ENCODE results near the gene THSD4. TPM values are rescaled to one million over a fixed set of nuclear protein-coding genes. Genes with fewer than 3 reads are reported as not detected.

THSD4 gene
- total RNA-seq, 1 donor from 2014 or later: 1.4 TPM

- DNase-seq (ENCODE audit: low read depth, low spot score): no peak
- Mint-ChIP-seq H3K4me1 (peaks cover 10% of the 10 kb centered on the region), H3K4me3 (no peak overlapping the region), H3K27ac (ENCODE audit: unreplicated experiment) (no peak overlapping the region), H3K9me3 (no peaks in the 10 kb centered on the region), H3K27me3 (ENCODE audit: low read depth) (no peaks in the 10 kb centered on the region), H3K36me3 (ENCODE audit: low read depth) (no peaks in the 10 kb centered on the region)
- TF ChIP-seq CTCF (conservative IDR thresholded peaks at IDR 0.05): no peak
Measured at GRCh38 chr15:71512682-71513006, 397.4 kb downstream of the THSD4 start.

GRCh38 chr15:71515375-71516186, 400.3 kb downstream of the THSD4 start:
- H3K4me3 Mint-ChIP-seq: no peak overlapping the region
- DNase-seq (ENCODE audit: low read depth, low spot score): no peak
- H3K9me3 Mint-ChIP-seq: no peaks in the 10 kb centered on the region
- H3K36me3 Mint-ChIP-seq (ENCODE audit: low read depth): no peaks in the 10 kb centered on the region
- peaks cover 10% of the 10 kb centered on the region for H3K4me1 Mint-ChIP-seq
- H3K27ac Mint-ChIP-seq (ENCODE audit: unreplicated experiment): no peak overlapping the region
- H3K27me3 Mint-ChIP-seq (ENCODE audit: low read depth): no peaks in the 10 kb centered on the region
- TF ChIP-seq CTCF (conservative IDR thresholded peaks at IDR 0.05): no peak

- Mint-ChIP-seq H3K4me3 (no peak overlapping the region), H3K27me3 (ENCODE audit: low read depth) (no peaks in the 10 kb centered on the region), H3K4me1 (peaks cover 5% of the 10 kb centered on the region), H3K27ac (ENCODE audit: unreplicated experiment) (no peak overlapping the region), H3K9me3 (no peaks in the 10 kb centered on the region), H3K36me3 (ENCODE audit: low read depth) (no peaks in the 10 kb centered on the region)
- DNase-seq (ENCODE audit: low read depth, low spot score): no peak
- no peak for TF ChIP-seq CTCF (conservative IDR thresholded peaks at IDR 0.05)
Measured at GRCh38 chr15:71517751-71518150, 402.5 kb downstream of the THSD4 start.

- H3K4me1 Mint-ChIP-seq: peaks cover 5% of the 10 kb centered on the region
- DNase-seq (ENCODE audit: low read depth, low spot score): no peak
Measured at GRCh38 chr15:71518661-71519060, 403.4 kb downstream of the THSD4 start.

GRCh38 chr15:71526060-71526820, 411.0 kb downstream of the THSD4 start:
- DNase-seq (ENCODE audit: low read depth, low spot score): no peak
- H3K27me3 Mint-ChIP-seq (ENCODE audit: low read depth): peaks cover 8% of the 10 kb centered on the region
- H3K36me3 Mint-ChIP-seq (ENCODE audit: low read depth): no peaks in the 10 kb centered on the region
- no peak overlapping the region for H3K27ac Mint-ChIP-seq (ENCODE audit: unreplicated experiment)
- TF ChIP-seq CTCF (conservative IDR thresholded peaks at IDR 0.05): no peak
- H3K4me3 Mint-ChIP-seq: no peak overlapping the region
- H3K9me3 Mint-ChIP-seq: no peaks in the 10 kb centered on the region
- no peaks in the 10 kb centered on the region for H3K4me1 Mint-ChIP-seq

More at GRCh38 chr15:71518661-71519060, 403.4 kb downstream of the THSD4 start:
- Mint-ChIP-seq H3K4me3 (no peak overlapping the region), H3K27ac (ENCODE audit: unreplicated experiment) (no peak overlapping the region), H3K27me3 (ENCODE audit: low read depth) (no peaks in the 10 kb centered on the region), H3K9me3 (no peaks in the 10 kb centered on the region), H3K36me3 (ENCODE audit: low read depth) (no peaks in the 10 kb centered on the region)
- TF ChIP-seq CTCF (conservative IDR thresholded peaks at IDR 0.05): no peak
